ENCODE results near the gene LDLRAD4.

DNA sequence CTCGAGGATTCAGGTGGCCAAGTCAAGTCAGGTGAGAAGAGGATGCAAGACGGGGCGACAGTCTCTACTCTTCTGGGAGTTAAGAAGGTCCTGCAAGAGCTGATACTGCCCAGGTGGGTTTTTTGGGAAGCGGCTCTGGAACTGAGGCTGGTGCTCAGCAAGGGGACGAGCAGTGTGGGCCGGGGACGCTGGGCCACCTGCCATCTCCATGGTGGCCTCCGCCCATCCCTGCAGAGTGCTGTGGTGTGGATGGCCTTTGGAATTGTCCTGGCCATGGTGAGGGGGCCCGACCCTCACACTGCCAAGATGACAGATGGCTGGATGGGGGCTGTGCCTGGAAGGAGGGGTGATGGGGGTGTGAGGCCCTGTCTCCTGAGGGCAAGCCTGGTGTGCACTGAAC, 34.2 kb upstream of the LDLRAD4 start:
- TF ChIP-seq POLR2AphosphoS5 (IDR thresholded peaks at IDR 0.05; ENCODE audit: low read depth, low read length) (no peak), YY1 (IDR thresholded peaks at IDR 0.05; ENCODE audit: low read depth) (no peak), RAD21 (IDR thresholded peaks at IDR 0.05; ENCODE audit: low read length) (no peak)
- TF ChIP-seq, protein P1, sequence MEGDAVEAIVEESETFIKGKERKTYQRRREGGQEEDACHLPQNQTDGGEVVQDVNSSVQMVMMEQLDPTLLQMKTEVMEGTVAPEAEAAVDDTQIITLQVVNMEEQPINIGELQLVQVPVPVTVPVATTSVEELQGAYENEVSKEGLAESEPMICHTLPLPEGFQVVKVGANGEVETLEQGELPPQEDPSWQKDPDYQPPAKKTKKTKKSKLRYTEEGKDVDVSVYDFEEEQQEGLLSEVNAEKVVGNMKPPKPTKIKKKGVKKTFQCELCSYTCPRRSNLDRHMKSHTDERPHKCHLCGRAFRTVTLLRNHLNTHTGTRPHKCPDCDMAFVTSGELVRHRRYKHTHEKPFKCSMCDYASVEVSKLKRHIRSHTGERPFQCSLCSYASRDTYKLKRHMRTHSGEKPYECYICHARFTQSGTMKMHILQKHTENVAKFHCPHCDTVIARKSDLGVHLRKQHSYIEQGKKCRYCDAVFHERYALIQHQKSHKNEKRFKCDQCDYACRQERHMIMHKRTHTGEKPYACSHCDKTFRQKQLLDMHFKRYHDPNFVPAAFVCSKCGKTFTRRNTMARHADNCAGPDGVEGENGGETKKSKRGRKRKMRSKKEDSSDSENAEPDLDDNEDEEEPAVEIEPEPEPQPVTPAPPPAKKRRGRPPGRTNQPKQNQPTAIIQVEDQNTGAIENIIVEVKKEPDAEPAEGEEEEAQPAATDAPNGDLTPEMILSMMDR (IDR thresholded peaks at IDR 0.05): no peak

Measured in SK-N-SH (cell line).